OCI-LY1 (cell line): ENCODE results near the gene BAX.

Source experiments
- CTCF ChIP-seq: fragments of 200-600 bp; sonication (generic), shearing (Covaris generic); IDR thresholded peaks from 2 replicates; pipeline ENCODE4 v1.5.1; 2017; ENCODE audit warnings: mild to moderate bottlenecking, antibody characterized with exemption, low read length, moderate library complexity, mixed read lengths
- EZH2 ChIP-seq: fragments of 200-600 bp; sonication (generic), shearing (Covaris generic); IDR thresholded peaks from 2 replicates; pipeline ENCODE4 v1.8.0; 2017; ENCODE audit warnings: borderline replicate concordance, mixed run types, mild to moderate bottlenecking, antibody characterized with exemption, low read length, moderate library complexity, mixed read lengths

- TF ChIP-seq EZH2 (no peak), CTCF (no peak)
Measured at GRCh38 chr19:48914181-48914580, 40.5 kb upstream of the BAX start.
